ENCODE results near the gene KCTD10. TPM values are rescaled to one million over a fixed set of nuclear protein-coding genes. Genes with fewer than 3 reads are reported as not detected.
"Not testable (repeated sequence)": the region's sequence is repeated elsewhere in the genome, so short reads cannot be mapped to it uniquely, and the experiment has no call there.

KCTD10 gene
- total and polyA plus RNA-seq, 4 donors = 28.9 to 41.7 (median 36.2) TPM

DNA sequence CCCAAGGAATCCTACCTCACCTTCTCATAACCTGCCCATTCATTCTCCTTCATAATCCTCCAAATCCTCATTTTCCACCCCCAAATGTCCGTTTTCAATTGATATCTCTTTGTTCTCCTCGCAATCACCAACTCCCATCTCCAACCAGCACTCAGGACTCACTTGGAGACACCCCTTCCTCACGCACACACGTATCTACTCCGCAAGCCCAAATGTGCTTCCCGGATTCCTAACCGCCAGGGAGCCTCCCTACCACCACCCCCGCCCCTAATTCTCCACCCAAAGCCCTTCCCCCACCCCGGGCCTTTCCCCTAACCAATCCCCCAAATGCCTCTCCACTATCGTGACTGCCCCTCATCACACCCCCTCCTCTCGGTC lies 304 bp downstream of the KCTD10 start:
- no peak for DNase-seq (ENCODE audit: low read depth in 4 of 6, low spot score in 6 of 6)

DNA sequence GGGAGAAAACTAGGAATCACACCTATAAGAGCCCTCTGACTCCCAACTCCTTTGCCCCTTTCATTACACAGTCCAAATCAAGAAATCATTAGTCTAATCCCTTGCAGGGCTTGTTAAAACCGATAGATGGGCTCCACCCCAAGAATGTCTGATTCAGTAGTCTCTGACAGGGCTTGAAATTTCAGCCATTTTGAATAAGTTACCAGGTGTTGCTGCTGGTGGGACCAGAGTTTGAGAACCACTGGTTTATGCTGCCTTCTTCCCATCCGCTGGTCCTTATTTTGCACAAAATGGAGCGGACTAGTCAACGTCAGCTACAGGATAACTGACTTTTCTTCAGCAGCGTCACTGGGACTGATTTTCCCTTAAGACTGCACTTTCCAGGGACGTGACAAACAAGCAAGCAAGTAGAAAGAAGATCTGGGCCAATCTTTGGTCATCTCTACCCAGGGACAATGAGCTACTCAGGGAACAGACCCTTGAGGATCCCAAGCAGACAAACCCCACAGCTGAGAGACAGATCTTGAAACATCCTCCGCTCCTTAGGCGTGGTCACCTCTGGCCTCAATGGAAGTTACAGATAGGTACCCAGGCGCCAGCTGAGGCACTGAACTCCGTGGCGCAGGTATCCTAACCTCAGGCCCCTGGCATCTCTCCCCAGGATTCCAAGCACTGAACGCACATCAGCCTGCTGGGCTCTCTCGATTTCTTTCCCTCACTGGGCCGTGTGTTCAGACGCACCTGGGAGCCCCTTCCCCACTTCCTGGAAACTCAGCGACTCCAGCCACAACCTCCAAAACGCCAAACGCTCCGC lies 900 bp downstream of the KCTD10 start:
- Histone ChIP-seq H3K4me1 (ENCODE audit: control insufficient read depth, insufficient read depth, low read length) (peaks cover 13% of the 10 kb centered on the region), H3K4me3 (ENCODE audit: low read depth, low read length) (peak overlapping the region; percentile 86), H3K9me3 (ENCODE audit: control insufficient read depth, insufficient read depth, low read length) (no peaks in the 10 kb centered on the region), H3K27me3 (ENCODE audit: control insufficient read depth, insufficient read depth, low read length) (no peaks in the 10 kb centered on the region), H3K36me3 (ENCODE audit: control insufficient read depth, insufficient read depth, low read length) (peaks cover 6% of the 10 kb centered on the region), H3K27ac (ENCODE audit: low read depth, low read length) (peak overlapping the region; percentile 1)
- 19% methylated on average over 19 of the region's 19 CpGs for WGBS (ENCODE audit: insufficient coverage)
- DNase-seq (ENCODE audit: low read depth in 4 of 6, low spot score in 6 of 6) = no peak

More for the DNA sequence above, 304 bp downstream of the KCTD10 start:
- Histone ChIP-seq H3K27me3 (ENCODE audit: control insufficient read depth, insufficient read depth, low read length) (no peaks in the 10 kb centered on the region), H3K9me3 (ENCODE audit: control insufficient read depth, insufficient read depth, low read length) (no peaks in the 10 kb centered on the region), H3K36me3 (ENCODE audit: control insufficient read depth, insufficient read depth, low read length) (peaks cover 6% of the 10 kb centered on the region), H3K4me1 (ENCODE audit: control insufficient read depth, insufficient read depth, low read length) (peaks cover 13% of the 10 kb centered on the region), H3K27ac (ENCODE audit: low read depth, low read length) (peak overlapping the region; percentile 90), H3K4me3 (ENCODE audit: low read depth, low read length) (peak overlapping the region; percentile 86)
- WGBS (ENCODE audit: insufficient coverage) = 0% methylated on average over 10 of the region's 11 CpGs

DNA sequence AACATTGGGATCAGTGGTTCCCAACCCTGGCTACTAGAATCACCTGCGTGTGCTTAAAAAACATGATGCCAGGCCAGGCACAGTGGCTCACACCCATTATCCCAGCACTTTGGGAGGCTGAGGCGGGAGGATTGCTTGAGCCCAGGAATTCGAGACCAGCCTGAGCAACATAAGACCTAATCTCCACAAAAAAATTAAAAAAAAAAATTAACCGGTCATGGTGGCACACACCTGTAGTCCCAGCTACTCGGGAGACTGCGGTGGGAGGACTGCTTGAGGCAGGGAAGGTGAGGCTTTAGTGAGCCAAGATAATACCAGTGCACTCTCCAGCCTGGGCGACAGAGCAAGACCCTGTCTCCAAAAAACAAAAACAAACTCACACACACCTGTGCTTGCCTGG lies 2.0 kb downstream of the KCTD10 start:
- Histone ChIP-seq H3K27me3 (ENCODE audit: control insufficient read depth, insufficient read depth, low read length) (no peaks in the 10 kb centered on the region), H3K4me1 (ENCODE audit: control insufficient read depth, insufficient read depth, low read length) (peaks cover 13% of the 10 kb centered on the region), H3K9me3 (ENCODE audit: control insufficient read depth, insufficient read depth, low read length) (no peaks in the 10 kb centered on the region), H3K27ac (ENCODE audit: low read depth, low read length) (no peak overlapping the region), H3K36me3 (ENCODE audit: control insufficient read depth, insufficient read depth, low read length) (peaks cover 6% of the 10 kb centered on the region), H3K4me3 (ENCODE audit: low read depth, low read length) (no peak overlapping the region)
- WGBS (ENCODE audit: insufficient coverage) = 96% methylated on average over 5 of the region's 7 CpGs
- DNase-seq (ENCODE audit: low read depth in 4 of 6, low spot score in 6 of 6) = no peak

DNA sequence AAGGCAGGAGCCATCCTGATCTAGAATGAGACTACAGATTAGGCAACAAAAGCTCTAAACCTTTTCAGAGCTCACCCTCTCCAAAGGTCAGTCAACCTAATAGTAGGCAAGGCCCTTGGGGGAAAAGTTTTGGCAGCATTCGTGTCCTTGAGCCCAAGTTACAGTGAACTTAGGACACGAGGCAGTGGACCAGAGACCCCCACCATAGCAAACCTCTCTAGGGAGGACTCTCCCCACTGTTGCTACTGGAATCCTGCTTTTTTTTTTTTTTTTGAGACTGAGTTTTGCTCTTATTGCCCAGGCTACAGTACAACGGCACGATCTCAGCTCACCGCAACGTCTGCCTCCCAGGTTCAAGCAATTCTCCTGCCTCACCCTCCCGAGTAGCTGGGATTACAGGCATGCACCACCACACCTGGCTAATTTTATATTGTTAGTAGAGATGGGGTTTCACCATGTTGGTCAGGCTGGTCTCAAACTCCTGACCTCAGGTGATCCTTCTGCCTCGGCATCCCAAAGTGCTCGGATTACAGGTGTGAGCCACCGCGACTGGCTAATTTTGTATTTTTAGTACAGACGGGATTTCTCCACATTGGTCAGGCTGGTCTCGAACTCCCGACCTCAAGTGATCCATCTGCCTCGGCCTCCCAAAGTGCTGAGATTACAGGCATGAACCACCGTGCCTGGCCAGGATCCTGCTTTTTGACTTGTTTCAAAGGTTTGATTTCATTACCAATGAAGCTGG lies 3.4 kb downstream of the KCTD10 start:
- not testable (repeated sequence) for H3K9me3 ChIP-seq (ENCODE audit: control insufficient read depth, insufficient read depth, low read length); H3K27me3 ChIP-seq (ENCODE audit: control insufficient read depth, insufficient read depth, low read length); H3K27ac ChIP-seq (ENCODE audit: low read depth, low read length); H3K4me3 ChIP-seq (ENCODE audit: low read depth, low read length); DNase-seq (ENCODE audit: low read depth in 4 of 6, low spot score in 6 of 6)
- Histone ChIP-seq H3K36me3 (ENCODE audit: control insufficient read depth, insufficient read depth, low read length) (peaks cover 15% of the 10 kb centered on the region), H3K4me1 (ENCODE audit: control insufficient read depth, insufficient read depth, low read length) (peaks cover 12% of the 10 kb centered on the region)
- WGBS (ENCODE audit: insufficient coverage) = 86% methylated on average over 11 of the region's 16 CpGs

DNA sequence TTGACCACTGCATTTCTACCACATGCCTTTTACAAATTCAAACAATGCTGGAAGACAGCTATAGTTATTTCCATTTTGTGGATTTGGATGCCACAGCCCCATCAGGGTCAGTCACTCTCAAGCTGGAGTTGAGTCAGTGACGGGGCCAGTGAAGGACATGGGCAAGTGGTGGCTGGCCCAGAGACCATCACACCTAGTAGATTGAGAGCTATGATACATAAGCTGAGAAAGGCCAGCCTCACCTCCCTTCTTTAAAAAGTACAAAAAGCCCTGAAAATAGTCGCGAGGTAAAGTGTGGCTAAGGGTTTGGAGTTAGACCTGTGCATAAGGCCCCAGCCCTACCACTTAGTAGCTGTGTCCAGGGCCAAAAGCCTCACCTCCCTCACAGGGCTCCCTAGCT lies 4.1 kb downstream of the KCTD10 start:
- Histone ChIP-seq H3K27ac (ENCODE audit: low read depth, low read length) (no peak overlapping the region), H3K27me3 (ENCODE audit: control insufficient read depth, insufficient read depth, low read length) (no peaks in the 10 kb centered on the region), H3K4me3 (ENCODE audit: low read depth, low read length) (no peak overlapping the region), H3K9me3 (ENCODE audit: control insufficient read depth, insufficient read depth, low read length) (no peaks in the 10 kb centered on the region), H3K36me3 (ENCODE audit: control insufficient read depth, insufficient read depth, low read length) (peaks cover 22% of the 10 kb centered on the region), H3K4me1 (ENCODE audit: control insufficient read depth, insufficient read depth, low read length) (peaks cover 5% of the 10 kb centered on the region)
- DNase-seq (ENCODE audit: low read depth in 4 of 6, low spot score in 6 of 6) = no peak
- WGBS (ENCODE audit: insufficient coverage) = 100% methylated on average over 1 of the region's 3 CpGs

DNA sequence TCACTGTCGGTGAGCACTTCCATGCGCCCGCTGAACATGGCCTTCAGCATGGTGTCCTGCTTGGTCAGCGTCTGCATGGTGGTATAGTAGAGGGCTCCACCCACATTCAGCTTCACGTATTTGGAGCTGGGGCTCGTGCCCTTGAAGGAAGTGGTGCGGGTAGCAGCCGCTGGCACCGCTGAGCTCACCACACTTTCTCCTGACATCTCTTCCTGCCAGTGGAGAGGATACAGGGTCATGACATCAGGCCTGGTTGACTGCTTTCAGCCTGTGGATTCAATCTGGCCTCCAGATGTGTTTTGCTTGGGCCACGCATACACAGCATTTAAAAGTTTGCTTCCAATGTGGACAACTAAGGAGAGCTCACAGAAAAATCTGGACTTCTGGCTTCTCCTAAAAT lies 7.6 kb downstream of the KCTD10 start:
- Histone ChIP-seq H3K4me1 (ENCODE audit: control insufficient read depth, insufficient read depth, low read length) (peaks cover 5% of the 10 kb centered on the region), H3K4me3 (ENCODE audit: low read depth, low read length) (no peak overlapping the region), H3K36me3 (ENCODE audit: control insufficient read depth, insufficient read depth, low read length) (peaks cover 34% of the 10 kb centered on the region), H3K27ac (ENCODE audit: low read depth, low read length) (peak overlapping the region; percentile 29), H3K27me3 (ENCODE audit: control insufficient read depth, insufficient read depth, low read length) (no peaks in the 10 kb centered on the region), H3K9me3 (ENCODE audit: control insufficient read depth, insufficient read depth, low read length) (no peaks in the 10 kb centered on the region)
- WGBS (ENCODE audit: insufficient coverage) = 85% methylated on average over 10 of the region's 10 CpGs
- DNase-seq (ENCODE audit: low read depth in 4 of 6, low spot score in 6 of 6) = no peak

DNA sequence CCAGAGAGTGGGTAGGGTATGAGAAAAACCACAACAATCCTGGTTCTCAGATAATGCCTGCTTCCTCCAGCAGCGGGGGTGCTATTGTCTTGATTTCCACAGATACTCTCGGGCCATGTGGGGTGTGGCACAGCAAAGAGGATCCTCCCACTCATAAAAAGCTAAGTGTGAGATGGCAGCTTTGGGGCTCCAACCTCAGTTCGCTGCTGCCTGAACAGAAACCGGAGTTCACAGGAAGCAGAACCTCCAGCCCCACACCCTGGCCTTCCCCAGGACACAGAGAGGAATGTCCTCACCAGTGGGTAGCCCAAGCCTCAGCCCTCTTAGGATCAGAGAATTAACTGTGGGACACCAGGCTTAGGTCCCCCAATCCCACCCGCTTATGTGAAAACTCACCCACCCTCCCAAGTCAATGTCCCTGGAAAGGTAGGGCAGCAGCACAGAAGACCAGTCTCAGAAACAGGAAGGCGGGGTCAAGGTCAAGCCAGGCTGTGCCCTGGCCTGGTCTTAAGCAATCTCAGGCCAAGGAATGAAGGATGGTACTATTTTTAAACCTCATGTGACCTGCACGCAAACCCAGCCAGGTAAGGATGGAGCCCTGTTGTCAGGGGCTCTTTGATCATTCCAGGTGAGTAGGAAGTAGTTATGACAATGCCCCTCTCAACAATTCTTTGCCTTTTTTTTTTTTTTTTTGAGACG lies 9.0 kb downstream of the KCTD10 start:
- no peak for DNase-seq (ENCODE audit: low read depth in 4 of 6, low spot score in 6 of 6)
- Histone ChIP-seq H3K36me3 (ENCODE audit: control insufficient read depth, insufficient read depth, low read length) (peaks cover 29% of the 10 kb centered on the region), H3K4me3 (ENCODE audit: low read depth, low read length) (no peak overlapping the region), H3K9me3 (ENCODE audit: control insufficient read depth, insufficient read depth, low read length) (no peaks in the 10 kb centered on the region), H3K4me1 (ENCODE audit: control insufficient read depth, insufficient read depth, low read length) (peaks cover 17% of the 10 kb centered on the region), H3K27ac (ENCODE audit: low read depth, low read length) (no peak overlapping the region), H3K27me3 (ENCODE audit: control insufficient read depth, insufficient read depth, low read length) (no peaks in the 10 kb centered on the region)
- 58% methylated on average over 4 of the region's 8 CpGs for WGBS (ENCODE audit: insufficient coverage)

DNA sequence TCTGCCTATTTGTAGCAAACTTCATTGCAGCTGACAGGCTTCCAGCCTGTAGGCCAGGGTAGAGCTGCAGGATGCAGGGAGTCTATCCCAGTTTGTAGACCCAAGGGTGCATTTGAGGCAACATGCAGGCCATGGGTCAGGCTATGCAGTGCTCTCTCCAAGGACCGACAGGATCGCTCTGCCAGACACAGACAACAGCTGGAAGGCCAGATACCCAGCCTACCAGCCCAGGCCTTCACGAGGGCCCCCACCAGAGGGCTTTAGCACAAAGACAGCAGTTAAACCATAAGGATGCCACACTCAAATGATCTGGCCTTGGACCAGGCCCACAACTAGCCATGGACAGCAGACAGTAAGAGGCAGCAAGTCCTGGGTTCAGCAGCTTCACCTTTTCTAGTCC lies 10.3 kb downstream of the KCTD10 start:
- 82% methylated on average over 3 of the region's 3 CpGs for WGBS (ENCODE audit: insufficient coverage)
- Histone ChIP-seq H3K36me3 (ENCODE audit: control insufficient read depth, insufficient read depth, low read length) (peaks cover 29% of the 10 kb centered on the region), H3K4me1 (ENCODE audit: control insufficient read depth, insufficient read depth, low read length) (peaks cover 30% of the 10 kb centered on the region), H3K27me3 (ENCODE audit: control insufficient read depth, insufficient read depth, low read length) (no peaks in the 10 kb centered on the region), H3K27ac (ENCODE audit: low read depth, low read length) (no peak overlapping the region), H3K9me3 (ENCODE audit: control insufficient read depth, insufficient read depth, low read length) (no peaks in the 10 kb centered on the region), H3K4me3 (ENCODE audit: low read depth, low read length) (no peak overlapping the region)
- no peak for DNase-seq (ENCODE audit: low read depth in 4 of 6, low spot score in 6 of 6)

DNA sequence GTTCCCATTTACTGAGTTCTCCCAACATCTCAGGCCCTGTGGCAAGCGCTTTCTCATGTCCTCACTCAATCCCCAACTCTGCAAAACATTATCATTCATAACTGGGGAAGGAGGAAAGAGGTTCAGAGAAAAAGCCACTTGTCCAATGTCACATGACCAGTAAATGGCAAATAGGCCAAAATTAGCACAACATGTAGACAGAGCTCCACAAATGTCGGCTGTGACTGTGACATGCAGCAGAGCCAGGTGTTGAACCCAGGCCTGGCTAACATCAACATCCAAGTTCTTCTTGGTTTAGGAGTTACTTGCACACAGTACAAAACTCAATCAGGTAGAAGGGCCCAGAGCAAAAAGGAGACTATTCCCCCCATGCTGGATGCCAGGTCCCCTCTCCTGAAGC lies 10.8 kb downstream of the KCTD10 start:
- Histone ChIP-seq H3K36me3 (ENCODE audit: control insufficient read depth, insufficient read depth, low read length) (peaks cover 32% of the 10 kb centered on the region), H3K9me3 (ENCODE audit: control insufficient read depth, insufficient read depth, low read length) (no peaks in the 10 kb centered on the region), H3K27me3 (ENCODE audit: control insufficient read depth, insufficient read depth, low read length) (no peaks in the 10 kb centered on the region), H3K27ac (ENCODE audit: low read depth, low read length) (no peak overlapping the region), H3K4me3 (ENCODE audit: low read depth, low read length) (no peak overlapping the region), H3K4me1 (ENCODE audit: control insufficient read depth, insufficient read depth, low read length) (peaks cover 35% of the 10 kb centered on the region)
- no peak for DNase-seq (ENCODE audit: low read depth in 4 of 6, low spot score in 6 of 6)
- WGBS (ENCODE audit: insufficient coverage) = 90% methylated on average over 1 of the region's 2 CpGs

Data from spinal cord (tissue), 10 donors.